Erythroblast (primary cell): Measurements from ENCODE around the gene AVL9.

Source experiments
- GATA1 ChIP-seq: IDR thresholded peaks from 2 replicates; pipeline ENCODE4 v1.6.1; 2011; ENCODE audit warnings: low read depth, mild to moderate bottlenecking, control low read depth, low read length, moderate library complexity
- POLR2A ChIP-seq: IDR thresholded peaks from 2 replicates; pipeline ENCODE4 v1.6.1; 2011; ENCODE audit warnings: mild to moderate bottlenecking, low read length

DNA sequence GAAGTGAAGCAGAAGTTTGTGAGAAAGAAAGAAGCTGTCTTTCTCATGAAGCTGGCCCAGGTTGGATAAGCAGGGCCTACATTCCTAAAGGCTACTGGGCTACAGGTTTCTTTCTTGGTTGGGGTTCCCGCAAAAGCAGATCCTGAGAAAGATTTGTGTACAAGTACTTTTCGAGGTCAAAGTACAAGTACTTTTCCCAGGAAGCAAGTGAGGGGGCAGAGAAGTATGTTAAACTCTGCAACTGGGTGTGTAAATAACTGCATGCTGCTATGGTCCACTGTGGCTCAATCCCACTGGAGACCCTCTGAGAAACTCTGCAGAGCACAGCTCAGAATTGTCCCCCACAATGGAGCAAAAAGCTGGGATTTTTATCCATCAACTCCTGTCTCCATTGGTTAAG, 33.8 kb upstream of the AVL9 start:
- TF ChIP-seq POLR2A (no peak), GATA1 (no peak)
